ENCODE measurements around the gene LRRC41. TPM values are rescaled to one million over a fixed set of nuclear protein-coding genes. Genes with fewer than 3 reads are reported as not detected.

LRRC41 gene
- total and polyA plus RNA-seq, 2 of the 13 experiments (the other 11 are each of a cell fraction or from before 2014, with no cell fraction given), result 48.1 to 53.6 TPM

DNA sequence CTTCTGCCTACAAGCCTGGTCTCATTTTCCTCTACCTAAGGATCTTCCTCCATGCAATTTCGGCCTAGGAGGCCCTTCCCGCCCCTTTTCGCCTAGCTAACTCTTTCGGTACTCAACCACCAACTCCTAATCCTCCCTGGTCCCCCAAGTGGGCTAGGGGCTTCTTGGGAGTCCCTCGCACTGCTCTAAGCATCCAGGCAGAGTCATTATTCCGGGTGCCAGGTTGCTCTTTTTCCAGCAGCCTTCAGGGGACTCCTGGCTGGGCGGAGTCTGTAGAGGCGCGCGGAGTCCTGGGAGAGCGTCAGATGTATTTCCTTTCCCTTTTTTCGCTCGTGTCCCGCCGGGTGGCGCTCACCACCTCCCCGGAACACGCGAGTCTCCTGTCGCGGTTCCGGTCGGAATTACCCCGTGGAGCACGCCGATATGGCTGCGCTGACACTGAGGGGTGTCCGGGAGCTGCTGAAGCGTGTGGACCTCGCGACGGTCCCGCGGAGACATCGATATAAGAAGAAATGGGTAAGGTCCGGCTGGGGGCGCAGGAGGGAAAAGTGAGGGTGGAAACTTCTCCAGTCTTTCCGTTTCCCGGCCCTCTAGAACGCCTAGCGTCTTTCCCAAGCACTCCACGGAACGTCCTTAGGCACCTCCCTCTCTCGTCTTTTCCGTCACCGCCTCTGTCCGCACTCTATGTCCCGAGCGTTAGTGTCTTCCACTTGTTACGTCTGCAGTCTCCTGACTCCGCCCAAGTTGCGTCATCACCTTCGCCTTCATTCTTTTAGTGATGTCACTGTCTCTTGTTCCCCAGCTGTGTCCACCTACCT is 37.2 kb upstream of the LRRC41 start, which contains the start of gene NSUN4 (continued):
- peak; percentile 40; the same call in 1 of the 2 replicates for TF ChIP-seq MTA1 (CRISPR knock-in tag; IDR thresholded peaks at IDR 0.05; ENCODE audit: borderline replicate concordance)
- no peak for TF ChIP-seq MTF2 (CRISPR knock-in tag; IDR thresholded peaks at IDR 0.05; ENCODE audit: borderline replicate concordance)
- TF ChIP-seq ZNF33B (CRISPR knock-in tag; IDR thresholded peaks at IDR 0.05), result no peak
- TF ChIP-seq ZNF790 (CRISPR knock-in tag; IDR thresholded peaks at IDR 0.05; ENCODE audit: borderline replicate concordance), result no peak; the same call in 1 of the 2 replicates
- no peak for TF ChIP-seq ZKSCAN1 (IDR thresholded peaks at IDR 0.05; ENCODE audit: low read length)
- TF ChIP-seq, protein P1, sequence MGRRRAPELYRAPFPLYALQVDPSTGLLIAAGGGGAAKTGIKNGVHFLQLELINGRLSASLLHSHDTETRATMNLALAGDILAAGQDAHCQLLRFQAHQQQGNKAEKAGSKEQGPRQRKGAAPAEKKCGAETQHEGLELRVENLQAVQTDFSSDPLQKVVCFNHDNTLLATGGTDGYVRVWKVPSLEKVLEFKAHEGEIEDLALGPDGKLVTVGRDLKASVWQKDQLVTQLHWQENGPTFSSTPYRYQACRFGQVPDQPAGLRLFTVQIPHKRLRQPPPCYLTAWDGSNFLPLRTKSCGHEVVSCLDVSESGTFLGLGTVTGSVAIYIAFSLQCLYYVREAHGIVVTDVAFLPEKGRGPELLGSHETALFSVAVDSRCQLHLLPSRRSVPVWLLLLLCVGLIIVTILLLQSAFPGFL (CRISPR knock-in tag; IDR thresholded peaks at IDR 0.05), result no peak
- TF ChIP-seq, protein P2, sequence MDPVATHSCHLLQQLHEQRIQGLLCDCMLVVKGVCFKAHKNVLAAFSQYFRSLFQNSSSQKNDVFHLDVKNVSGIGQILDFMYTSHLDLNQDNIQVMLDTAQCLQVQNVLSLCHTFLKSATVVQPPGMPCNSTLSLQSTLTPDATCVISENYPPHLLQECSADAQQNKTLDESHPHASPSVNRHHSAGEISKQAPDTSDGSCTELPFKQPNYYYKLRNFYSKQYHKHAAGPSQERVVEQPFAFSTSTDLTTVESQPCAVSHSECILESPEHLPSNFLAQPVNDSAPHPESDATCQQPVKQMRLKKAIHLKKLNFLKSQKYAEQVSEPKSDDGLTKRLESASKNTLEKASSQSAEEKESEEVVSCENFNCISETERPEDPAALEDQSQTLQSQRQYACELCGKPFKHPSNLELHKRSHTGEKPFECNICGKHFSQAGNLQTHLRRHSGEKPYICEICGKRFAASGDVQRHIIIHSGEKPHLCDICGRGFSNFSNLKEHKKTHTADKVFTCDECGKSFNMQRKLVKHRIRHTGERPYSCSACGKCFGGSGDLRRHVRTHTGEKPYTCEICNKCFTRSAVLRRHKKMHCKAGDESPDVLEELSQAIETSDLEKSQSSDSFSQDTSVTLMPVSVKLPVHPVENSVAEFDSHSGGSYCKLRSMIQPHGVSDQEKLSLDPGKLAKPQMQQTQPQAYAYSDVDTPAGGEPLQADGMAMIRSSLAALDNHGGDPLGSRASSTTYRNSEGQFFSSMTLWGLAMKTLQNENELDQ (CRISPR knock-in tag; IDR thresholded peaks at IDR 0.05; ENCODE audit: borderline replicate concordance), result no peak
- peak; percentile 81 for TF ChIP-seq SP4 (CRISPR knock-in tag; IDR thresholded peaks at IDR 0.05)
- TF ChIP-seq, protein P3, sequence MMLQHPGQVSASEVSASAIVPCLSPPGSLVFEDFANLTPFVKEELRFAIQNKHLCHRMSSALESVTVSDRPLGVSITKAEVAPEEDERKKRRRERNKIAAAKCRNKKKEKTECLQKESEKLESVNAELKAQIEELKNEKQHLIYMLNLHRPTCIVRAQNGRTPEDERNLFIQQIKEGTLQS (CRISPR knock-in tag; IDR thresholded peaks at IDR 0.05), result peak; percentile 70
- TF ChIP-seq, protein P4, sequence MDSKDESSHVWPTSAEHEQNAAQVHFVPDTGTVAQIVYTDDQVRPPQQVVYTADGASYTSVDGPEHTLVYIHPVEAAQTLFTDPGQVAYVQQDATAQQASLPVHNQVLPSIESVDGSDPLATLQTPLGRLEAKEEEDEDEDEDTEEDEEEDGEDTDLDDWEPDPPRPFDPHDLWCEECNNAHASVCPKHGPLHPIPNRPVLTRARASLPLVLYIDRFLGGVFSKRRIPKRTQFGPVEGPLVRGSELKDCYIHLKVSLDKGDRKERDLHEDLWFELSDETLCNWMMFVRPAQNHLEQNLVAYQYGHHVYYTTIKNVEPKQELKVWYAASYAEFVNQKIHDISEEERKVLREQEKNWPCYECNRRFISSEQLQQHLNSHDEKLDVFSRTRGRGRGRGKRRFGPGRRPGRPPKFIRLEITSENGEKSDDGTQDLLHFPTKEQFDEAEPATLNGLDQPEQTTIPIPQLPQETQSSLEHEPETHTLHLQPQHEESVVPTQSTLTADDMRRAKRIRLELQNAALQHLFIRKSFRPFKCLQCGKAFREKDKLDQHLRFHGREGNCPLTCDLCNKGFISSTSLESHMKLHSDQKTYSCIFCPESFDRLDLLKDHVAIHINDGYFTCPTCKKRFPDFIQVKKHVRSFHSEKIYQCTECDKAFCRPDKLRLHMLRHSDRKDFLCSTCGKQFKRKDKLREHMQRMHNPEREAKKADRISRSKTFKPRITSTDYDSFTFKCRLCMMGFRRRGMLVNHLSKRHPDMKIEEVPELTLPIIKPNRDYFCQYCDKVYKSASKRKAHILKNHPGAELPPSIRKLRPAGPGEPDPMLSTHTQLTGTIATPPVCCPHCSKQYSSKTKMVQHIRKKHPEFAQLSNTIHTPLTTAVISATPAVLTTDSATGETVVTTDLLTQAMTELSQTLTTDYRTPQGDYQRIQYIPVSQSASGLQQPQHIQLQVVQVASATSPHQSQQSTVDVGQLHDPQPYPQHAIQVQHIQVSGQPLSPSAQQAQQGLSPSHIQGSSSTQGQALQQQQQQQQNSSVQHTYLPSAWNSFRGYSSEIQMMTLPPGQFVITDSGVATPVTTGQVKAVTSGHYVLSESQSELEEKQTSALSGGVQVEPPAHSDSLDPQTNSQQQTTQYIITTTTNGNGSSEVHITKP (CRISPR knock-in tag; IDR thresholded peaks at IDR 0.05; ENCODE audit: low read depth), result peak; percentile 90
- TF ChIP-seq, protein P5, sequence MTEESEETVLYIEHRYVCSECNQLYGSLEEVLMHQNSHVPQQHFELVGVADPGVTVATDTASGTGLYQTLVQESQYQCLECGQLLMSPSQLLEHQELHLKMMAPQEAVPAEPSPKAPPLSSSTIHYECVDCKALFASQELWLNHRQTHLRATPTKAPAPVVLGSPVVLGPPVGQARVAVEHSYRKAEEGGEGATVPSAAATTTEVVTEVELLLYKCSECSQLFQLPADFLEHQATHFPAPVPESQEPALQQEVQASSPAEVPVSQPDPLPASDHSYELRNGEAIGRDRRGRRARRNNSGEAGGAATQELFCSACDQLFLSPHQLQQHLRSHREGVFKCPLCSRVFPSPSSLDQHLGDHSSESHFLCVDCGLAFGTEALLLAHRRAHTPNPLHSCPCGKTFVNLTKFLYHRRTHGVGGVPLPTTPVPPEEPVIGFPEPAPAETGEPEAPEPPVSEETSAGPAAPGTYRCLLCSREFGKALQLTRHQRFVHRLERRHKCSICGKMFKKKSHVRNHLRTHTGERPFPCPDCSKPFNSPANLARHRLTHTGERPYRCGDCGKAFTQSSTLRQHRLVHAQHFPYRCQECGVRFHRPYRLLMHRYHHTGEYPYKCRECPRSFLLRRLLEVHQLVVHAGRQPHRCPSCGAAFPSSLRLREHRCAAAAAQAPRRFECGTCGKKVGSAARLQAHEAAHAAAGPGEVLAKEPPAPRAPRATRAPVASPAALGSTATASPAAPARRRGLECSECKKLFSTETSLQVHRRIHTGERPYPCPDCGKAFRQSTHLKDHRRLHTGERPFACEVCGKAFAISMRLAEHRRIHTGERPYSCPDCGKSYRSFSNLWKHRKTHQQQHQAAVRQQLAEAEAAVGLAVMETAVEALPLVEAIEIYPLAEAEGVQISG (CRISPR knock-in tag; IDR thresholded peaks at IDR 0.05), result peak; percentile 89
- no peak for TF ChIP-seq HOXA9 (CRISPR knock-in tag; IDR thresholded peaks at IDR 0.05; ENCODE audit: borderline replicate concordance)
- no peak for TF ChIP-seq ZNF660 (CRISPR knock-in tag; IDR thresholded peaks at IDR 0.05; ENCODE audit: borderline replicate concordance, low read depth)
- TF ChIP-seq, protein P6, sequence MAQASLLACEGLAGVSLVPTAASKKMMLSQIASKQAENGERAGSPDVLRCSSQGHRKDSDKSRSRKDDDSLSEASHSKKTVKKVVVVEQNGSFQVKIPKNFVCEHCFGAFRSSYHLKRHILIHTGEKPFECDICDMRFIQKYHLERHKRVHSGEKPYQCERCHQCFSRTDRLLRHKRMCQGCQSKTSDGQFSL (CRISPR knock-in tag; IDR thresholded peaks at IDR 0.05), result no peak
- no peak for TF ChIP-seq ZNF382 (CRISPR knock-in tag; IDR thresholded peaks at IDR 0.05; ENCODE audit: borderline replicate concordance)
- no peak for TF ChIP-seq KLF15 (CRISPR knock-in tag; IDR thresholded peaks at IDR 0.05; ENCODE audit: borderline replicate concordance)
- peak; percentile 24; the same call in 1 of the 2 replicates for TF ChIP-seq ZNF232 (CRISPR knock-in tag; IDR thresholded peaks at IDR 0.05; ENCODE audit: borderline replicate concordance)
